ENCODE measurements around the gene LGALS13.
A peak's percentile ranks its signal among the peaks of the same experiment; 100 is the strongest.

LGALS13 gene, protein sequence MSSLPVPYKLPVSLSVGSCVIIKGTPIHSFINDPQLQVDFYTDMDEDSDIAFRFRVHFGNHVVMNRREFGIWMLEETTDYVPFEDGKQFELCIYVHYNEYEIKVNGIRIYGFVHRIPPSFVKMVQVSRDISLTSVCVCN

DNA sequence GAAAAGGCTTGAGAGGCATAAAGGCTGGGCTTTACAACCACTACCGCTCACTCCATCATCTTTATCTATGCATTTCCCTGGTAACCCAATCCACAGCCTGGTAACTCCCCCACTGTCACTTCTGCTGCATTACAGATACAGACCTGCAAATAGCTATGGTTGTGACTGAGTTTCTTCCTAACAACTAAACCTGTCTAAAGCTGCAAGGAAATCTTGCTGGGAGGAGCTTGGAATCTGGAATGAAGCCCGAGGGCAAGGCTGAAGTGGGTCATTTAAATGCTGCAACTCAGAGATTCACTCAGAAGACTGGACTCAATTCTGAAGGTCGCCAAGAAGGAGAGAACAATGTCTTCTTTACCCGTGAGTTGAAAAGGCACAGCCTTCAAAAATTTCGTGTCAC, at the start of gene LGALS13:
Gene LGALS13 (plus strand): TSS at position 301 of the 400 bp plus-strand sequence. CDS start 45 bp downstream, at position 346.
- DNase-seq = no peak

DNA sequence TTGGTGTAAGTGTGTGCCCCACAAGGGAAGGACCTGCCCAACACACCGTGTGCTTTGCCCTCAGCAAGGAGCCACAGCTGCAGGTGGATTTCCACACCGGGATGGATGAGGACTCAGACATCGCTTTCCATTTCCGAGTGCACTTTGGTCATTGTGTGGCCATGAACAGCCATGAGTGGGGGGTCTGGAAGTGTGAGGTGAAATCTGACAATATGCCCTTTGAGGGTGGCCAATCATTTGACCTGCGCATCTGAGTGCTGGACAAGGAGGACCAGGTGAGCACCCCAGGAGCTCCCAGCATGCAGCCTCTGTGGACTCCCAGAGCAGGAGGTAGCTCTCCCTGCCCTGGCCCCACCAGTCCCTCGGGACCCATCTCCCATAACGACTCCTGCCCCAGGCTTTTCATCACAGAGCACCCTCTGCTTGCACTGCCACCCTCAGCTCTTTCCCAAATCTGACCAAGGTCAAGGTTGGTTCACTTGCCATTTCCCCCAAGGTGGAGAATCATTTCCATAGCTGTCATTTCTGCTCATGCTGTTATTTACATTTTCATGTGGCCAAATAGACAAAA, 49.2 kb upstream of the LGALS13 start:
- no peak for DNase-seq

DNA sequence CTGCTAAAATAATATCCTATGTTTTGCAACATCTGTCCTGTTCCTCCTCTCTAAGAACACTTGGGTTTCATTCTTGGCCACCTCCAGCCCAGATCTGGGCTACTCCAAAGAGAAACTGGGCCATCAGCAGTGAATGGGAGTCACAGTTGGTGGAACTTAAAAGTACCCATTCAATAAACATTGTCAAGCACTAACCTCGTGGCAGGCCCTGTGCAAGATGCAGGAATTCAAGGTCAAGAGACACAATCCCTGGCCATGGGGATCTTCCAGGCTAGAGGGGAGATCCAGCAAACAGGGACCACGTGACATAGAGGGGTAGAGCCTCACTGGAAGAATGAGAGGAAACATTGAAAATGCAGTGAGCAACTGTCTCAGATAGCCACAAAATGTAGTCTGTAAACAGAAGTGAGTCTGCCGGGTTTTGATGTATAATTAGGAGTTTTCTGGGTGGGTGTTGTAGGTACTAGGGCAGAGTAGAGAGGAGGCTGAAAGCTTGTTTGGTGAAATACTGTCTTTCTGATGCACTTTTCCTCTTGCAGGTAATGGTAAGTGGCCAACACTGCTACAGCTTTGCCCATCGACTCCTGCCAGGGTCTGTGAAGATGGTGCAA, 47.5 kb upstream of the LGALS13 start:
- no peak for DNase-seq

DNA sequence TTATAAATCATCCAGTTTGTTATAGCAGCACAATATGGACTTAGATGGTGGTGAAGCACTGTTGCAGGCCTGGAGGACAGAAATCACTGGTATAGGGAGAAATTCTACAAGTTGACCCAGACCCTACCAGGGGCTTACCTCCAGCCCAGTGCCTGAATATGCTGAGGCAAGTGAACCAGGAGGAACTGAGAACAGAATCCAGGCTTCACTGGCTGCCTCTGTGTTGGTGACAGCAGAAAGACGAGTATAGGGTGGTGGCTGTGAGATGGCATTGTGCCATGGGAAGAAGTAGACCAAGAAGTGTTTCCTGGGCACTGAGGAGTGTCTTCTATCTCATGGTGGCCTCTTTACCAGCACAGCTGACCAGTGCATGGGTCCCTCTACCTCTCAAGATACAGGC, 46.4 kb upstream of the LGALS13 start:
- DNase-seq = no peak

DNA sequence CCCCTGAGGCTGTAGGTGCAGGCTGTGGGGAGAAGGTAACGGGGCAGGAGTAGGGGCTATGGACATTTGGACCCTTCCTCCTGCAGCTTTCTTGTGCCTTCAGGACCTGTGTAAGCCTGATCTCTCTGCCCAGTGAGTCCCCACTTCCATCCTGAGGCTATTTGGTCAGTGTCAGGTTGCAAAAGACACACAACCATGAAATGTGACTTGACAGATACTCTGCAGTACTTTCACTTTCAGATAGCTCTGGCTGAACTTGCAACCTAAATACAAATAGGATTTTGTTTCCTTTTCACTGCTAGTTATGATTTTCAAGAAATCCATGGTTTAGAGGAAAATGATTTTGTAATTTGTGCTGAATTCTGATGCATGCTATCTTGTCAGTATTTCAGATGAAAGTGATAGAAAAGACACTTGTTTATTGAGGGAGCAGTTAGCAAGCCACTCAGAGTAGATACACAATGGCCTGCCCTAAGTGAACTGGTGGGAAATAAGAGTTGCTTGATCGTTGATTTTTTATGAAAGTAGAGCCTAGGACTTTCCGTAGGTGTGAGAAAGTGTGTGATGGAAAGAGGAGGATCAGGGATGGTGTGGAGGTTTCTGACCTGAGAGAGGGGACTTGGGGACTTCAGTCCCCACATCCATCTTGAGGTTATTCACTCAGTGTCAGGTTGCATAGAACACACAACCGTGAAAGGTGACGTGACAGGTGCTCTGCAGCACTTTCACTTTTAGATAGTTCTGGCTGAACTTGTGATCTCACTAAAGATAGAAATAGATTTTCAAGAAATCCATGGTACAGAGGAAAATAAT, 44.3 kb upstream of the LGALS13 start:
- DNase-seq = peak; percentile 7

DNA sequence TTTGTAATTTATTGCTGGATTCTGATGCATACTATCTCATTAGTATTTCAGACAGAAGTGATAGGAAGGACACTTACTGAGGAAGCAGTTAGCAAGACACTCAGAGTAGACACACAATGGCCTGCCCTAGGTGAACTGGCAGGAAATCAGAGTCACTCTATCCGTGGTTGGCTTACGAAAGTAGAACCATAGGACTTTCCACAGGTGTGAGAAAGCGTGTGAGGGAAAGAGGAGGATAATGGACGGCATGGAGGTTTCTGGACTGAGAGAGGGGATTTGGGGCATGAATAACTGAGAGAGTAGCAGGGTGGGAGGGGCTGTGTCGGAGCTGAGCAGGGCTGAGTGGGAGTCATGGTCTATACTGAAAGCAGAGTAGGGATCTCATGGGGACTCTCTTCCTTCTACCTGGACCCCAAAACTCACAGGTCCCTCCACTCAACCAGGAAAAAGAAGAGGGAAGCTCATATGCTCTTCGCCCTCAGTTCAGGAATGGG, 43.7 kb upstream of the LGALS13 start:
- DNase-seq = no peak

DNA sequence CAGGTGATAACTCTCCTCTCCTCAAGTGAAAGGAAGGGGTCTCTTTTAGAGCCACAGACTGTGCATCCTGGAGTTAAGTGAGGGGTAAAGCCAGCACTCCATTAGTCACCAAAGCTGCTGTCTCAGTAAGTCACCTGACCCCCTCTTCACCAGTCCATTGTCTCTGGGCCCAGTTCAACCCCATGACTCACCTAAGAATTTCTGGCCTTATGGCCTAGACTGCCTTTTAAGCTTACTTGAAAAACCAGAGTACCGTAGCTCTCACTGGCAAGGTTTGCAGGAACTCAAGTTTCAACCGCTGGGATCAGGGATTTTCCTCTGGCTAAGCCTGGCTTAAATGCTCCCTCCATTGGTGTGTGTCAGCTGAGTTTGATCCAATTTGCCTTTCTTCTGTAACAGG, 38.9 kb upstream of the LGALS13 start:
- DNase-seq = no peak

DNA sequence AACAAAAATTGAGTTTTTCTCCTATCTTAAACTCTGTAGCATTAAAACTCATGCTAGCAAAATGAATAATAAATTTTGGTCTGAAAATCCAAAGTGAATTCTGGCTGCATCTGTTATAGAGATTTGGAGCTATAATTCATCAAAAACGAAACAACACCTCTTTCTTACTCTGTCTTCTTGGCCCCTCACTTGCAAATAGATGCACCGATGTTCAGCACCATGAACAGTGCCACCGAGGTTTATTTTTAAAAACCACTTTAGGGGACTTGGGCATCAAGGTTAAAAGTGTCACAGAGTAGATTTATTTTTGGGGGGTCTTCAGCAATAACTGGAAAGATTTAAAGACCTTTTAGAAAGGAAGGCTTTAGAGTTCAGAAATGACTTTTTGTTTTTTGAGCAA, 36.3 kb upstream of the LGALS13 start:
- DNase-seq = no peak

DNA sequence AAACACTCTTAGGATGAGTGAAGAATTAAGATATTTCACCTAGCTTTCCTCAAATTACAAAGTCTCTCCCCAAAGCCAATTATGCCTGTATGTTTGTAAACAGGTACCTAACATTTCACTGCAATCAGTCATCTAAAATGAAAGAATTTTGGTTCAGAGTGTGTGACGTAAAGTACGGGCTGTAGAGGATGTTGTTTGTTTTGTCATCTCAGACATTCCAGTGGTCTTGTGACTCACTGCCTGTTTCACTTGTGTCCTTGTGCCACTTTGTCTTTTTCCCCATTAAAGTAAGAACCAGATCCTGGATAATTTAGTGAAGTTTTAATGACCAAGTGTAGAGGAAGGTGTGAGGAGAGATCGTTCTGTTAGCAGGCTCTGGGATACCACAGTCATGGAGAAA, 33.7 kb upstream of the LGALS13 start:
- no peak for DNase-seq

DNA sequence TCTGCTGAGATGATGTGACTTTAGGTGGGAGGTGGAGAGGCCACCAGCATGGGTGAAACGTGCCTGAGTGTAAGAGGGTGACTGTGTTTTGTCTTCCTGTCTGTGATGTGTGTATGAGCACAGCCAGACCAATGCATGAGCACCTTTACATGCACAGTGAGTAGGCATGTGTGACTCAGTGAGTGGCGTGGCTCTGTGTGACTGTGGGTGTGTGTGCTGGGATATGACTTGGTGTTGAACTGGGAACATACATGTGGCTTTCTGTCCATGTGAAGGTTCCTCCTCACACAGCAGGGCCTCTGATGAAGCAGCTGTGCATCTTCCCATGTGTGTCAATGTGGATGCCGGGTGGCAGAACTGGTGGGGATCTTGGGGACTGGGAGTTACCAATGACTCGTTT, 19.9 kb upstream of the LGALS13 start:
- peak; percentile 5 for DNase-seq

DNA sequence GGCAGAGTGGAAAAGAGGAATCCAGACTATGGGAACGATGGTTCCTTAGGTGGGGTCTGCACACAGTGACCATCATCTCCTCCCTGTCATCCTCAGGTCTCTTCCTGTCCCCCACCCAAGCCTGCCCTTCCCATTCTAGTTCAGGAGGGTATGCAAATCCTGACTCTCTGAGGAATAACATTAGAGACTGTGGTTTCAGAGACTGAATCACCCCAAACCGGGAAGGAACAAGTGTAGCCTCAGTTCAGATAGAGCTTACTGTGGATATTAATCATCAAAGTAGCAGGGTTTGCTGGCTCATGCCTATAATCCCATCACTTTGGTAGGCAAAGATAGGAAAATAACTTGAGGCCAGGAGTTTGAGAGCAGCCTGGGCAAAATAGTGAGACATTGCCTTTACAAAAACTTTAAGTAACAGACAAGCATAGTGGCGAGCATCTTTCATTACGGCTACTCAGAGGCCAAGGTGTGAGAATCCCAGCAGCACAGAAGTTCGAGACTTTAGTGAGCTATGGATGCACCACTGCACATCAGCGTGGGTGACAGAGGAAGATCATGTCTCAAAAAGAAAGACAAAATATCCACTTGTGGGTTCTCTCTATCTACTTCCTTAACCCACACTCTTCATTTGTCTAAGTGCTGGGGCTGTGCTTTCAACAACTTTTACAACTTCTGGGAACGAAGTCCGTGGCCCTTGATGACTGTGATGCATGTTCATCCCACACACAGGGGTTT, 19.3 kb upstream of the LGALS13 start:
- no peak for DNase-seq

DNA sequence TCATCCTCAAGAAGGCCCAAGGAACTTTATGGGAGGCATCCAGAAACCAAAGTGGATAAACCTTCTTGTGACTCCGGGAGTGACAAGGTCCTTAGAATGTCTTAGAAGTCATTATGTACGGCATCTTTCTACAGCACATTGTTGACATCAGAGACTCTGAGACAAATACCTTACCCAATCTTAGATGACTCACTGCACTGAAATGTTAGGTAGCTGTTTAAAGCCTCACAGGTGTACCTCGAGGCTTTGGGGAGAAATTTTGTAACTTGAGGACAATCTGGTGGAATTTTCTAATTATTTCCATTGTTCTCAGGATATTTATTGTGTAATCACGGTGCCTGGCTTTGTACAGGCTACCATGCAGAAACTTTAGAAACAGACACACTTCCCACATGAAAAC, 14.8 kb upstream of the LGALS13 start:
- no peak for DNase-seq

DNA sequence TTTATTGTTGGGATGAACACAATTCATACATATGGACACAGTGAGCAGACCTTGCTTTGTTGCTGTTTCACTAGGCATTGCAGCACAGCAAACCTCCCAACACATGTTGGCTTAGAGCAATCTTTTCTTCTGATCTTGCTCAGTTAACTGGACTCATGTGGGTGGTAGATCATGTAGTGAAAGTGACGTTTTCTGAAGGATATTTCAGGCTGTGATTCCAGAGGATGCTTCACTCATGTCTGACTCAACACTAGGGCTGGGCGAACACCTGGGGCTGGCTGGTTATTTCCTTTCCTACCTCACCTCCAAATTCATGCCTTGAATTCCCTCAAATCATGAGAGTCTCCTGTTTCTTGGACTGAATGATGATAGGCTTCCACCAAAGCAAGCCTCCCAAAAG, 14.3 kb upstream of the LGALS13 start:
- DNase-seq = no peak

DNA sequence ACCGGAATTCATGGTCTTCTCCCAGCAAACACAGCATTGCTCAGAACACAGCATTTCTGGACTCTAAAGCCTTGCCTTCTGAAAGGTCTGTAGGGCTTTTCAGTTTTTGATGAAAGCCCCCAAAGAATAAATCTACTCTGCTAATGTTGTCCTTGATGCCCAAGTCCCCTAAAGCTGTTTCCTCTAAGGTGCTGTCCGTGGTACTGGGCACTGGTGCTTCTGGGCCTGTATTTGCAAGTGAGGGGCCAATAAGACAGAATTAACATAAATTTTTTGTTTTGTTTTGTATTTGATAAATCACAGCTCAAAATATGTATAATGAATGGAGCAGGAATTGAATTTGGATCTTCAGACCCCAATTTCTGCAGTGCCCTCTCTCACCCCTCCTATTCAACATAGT, 12.1 kb upstream of the LGALS13 start:
- no peak for DNase-seq

DNA sequence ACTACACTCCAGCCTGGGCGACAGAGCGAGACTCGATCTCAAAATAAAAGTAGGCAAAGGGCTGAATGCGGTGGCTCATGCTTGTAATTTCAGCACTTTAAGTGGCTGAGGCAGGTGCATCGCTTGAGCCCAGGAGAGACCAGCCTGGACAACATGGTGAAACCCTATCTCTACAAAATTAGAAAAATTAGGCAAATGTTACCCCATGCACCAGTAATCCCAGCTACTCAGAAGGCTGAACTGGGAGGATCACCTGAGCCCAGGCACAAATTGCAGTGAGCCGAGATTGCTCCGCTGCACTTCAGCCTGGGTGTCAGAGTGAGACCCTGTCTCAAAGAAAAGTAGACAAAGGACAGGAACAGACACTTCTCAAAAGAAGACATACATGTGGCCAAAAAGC, 9.9 kb upstream of the LGALS13 start:
- no peak for DNase-seq

DNA sequence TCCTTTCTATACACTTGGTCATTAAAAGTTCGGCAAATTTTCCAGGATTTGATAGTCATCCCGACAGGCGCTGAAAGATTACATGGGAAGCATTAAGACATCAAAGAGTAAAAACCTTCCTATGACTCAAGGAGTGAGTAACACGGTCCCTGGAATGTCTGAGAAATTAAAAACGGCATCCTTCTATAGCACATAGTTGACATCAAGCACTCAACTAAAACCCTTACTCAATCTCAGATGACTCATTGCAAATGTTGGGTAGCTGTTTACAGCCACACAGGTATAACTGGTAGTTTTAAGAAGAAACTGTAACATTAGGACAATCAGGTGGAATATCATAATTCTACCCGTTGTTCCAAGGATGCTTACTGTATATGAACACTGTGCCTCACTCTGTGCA, 6.4 kb upstream of the LGALS13 start:
- no peak for DNase-seq

DNA sequence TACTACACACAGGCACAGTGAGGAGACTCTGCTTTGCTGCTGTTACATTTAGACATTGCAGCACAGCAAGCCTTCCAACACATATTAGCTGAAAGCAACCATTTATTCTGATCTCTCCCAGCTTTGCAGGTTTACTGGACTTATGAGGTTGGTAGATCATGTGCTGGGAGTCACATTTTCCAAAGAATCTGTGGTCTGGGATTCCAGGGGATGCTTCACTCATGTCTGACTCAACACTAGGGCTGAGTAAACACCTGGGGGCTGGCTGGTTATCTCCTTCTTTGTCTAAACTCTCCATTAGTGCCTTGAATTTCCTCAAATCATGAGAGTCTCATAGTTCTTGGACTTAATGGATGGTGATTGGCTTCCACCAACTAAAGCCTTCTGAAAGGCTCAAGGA, 5.4 kb upstream of the LGALS13 start:
- no peak for DNase-seq

DNA sequence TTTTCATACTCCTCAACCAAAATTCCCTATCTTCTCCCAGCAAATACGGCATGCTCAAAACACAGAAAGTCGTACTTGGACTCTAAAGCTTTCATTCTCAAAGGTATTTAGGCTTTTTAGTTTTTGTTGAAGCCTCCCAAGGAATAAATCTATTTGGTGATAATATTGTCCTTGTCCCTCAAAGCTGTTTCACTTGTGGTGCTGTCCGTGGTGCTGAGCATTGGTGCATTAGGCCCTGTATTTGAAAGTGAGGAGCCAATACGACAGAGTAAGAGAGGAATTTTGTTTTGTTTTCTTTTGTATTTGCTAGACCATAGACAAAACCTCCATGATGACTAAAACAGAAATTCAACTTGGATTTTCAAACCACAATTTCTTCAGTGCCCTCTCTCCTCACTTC, 3.2 kb upstream of the LGALS13 start:
- DNase-seq = no peak

DNA sequence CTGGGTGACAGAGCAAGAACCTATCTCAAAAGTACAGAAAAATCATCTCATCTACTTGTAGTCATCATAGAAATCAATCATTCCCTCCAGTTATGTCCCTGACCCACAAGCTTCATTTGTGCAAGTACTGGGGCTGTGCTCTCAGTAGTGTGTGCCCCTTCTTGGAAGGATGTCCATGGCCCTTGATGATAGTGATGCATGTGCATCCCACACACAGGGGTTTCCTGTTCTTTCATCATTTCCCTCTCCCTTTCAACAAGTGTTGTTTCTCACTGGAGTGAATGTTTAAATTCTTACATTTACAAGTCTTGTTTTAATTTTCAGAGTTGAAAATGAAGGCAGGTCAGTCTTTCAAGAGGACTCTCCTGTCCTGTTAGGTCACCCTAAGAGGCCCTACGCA, 1.5 kb downstream of the LGALS13 start:
- DNase-seq = no peak

DNA sequence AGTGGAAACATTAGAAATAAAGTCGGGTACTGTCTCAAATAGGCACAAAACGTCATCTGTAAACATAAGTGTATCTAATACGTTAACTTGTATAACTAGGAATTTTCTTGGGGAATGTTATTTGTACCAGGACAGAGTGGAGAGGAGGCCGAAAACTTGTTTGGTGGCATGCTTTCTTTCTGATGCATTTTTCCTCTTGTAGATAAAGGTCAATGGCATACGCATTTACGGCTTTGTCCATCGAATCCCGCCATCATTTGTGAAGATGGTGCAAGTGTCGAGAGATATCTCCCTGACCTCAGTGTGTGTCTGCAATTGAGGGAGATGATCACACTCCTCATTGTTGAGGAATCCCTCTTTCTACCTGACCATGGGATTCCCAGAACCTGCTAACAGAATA, 4.7 kb downstream of the LGALS13 start:
- DNase-seq = no peak

DNA sequence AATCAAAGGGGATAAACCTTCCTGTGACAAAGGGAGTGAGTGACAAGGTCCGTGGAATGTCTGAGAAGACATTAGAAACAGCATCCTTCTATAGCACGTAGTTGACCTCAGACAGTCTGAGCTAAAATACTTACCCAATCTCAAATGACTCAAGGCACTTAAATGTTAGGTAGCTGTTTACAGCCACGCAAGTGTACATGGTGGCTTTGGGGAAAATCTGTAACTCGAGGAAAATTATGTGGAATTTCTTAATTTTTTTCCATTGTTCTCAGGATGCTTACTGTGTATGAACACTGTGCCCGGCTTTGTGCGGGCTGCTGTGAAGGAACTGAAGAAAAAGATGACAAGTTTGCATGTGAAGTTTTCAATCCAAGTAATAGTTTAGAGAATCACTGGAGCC, 5.2 kb downstream of the LGALS13 start:
- no peak for DNase-seq

DNA sequence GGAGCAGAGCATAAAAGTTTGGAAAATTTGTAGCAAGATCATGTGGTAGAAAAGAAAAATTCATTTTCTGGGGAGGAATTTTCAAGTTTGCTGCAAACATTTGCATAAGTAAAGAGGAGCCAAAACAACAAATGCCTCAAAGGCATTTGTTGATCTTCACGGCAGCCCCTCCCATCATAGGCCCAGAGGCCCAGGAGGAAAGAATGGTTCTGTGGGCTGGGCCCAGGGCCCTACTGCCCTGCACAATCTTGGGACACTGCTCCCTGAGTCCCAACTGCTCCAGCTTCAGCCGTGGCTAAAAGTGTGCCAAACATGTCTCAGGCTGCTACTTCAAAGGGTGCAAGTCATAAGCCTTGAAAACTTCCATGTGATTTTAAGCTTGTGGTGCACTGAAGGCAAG, 11.3 kb downstream of the LGALS13 start:
- DNase-seq = no peak

DNA sequence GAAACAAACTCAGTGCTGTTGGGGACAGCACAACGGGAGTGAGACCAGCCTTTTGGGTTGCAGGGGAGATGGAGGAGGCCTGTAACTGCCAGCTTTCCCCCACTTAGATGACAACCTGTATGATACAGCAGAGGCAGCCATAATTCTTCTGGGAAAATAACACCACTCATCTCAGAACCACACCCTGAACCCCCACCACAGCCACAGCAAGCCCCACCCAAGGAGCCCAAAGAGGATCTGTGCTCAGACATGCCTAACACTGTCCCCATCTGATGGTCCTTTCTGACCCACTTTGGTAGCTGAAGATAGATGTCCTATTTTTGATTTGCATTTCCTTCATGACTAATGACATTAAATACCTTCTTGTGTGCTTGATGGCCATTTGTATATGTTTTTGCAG, 15.4 kb downstream of the LGALS13 start:
- no peak for DNase-seq
